NT2/D1 (cell line): Measurements from ENCODE around the gene ACADM.

Source experiments
- SUZ12 ChIP-seq: IDR thresholded peaks from 2 replicates; pipeline ENCODE4 v1.6.1; 2011; ENCODE audit not compliant: insufficient read length, insufficient read depth; ENCODE audit errors: extremely low read depth
- YY1 ChIP-seq: IDR thresholded peaks from 2 replicates; pipeline ENCODE4 v1.6.1; 2011; ENCODE audit not compliant: insufficient read length, insufficient read depth
- ZNF274 ChIP-seq: IDR thresholded peaks from 2 replicates; pipeline ENCODE4 v1.6.1; 2011; ENCODE audit warnings: mild to moderate bottlenecking, low read depth, low read length

- TF ChIP-seq SUZ12 (no peak), YY1 (no peak), ZNF274 (no peak)
These were observed 28.5 kb upstream of the ACADM start for GRCh38 chr1:75696000-75696399.
